NT2/D1 (cell line): ENCODE results near the gene DIP2A.

Experiments
- YY1 ChIP-seq: IDR thresholded peaks from 2 replicates; pipeline ENCODE4 v1.6.1; 2011; ENCODE audit not compliant: insufficient read length, insufficient read depth
- ZNF274 ChIP-seq: IDR thresholded peaks from 2 replicates; pipeline ENCODE4 v1.6.1; 2011; ENCODE audit warnings: mild to moderate bottlenecking, low read depth, low read length

DNA sequence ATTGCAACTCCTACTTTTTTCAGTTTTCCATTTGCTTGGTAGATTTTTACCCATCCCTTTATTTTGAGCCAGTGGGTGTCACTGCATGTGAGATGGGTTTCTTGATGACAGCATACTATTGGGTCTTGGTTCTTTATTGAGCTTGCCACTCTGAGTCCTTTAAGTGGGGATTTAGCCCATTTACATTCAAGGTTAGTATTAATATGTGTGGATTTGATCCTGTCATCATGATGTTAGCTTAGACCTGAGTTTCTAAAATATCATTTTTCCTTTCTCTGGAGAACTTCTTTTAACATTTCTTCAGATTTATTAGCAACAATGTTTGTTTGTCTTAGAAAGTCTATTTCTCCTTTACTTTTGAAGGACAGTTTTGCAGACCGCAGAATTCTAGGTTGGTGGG, 158.0 kb downstream of the DIP2A start:
- TF ChIP-seq YY1 (no peak), ZNF274 (no peak)
